NCI-H2227 treated with DMSO at 0.1 percent for 48 hours (cell line): Measurements from ENCODE around the gene PLCB4.

Experiments used
- DNase-seq: peaks from one replicate; lab custom pipeline; 2025; lab: John Stamatoyannopoulos, UW

PLCB4 gene

GRCh38 chr20:9402546-9402945 is 333.7 kb downstream of the PLCB4 start:
- DNase-seq = no peak

GRCh38 chr20:9403448-9403847 is 334.6 kb downstream of the PLCB4 start:
- no peak for DNase-seq

GRCh38 chr20:9407805-9408421 is 339.0 kb downstream of the PLCB4 start:
- DNase-seq = peak; percentile 73

GRCh38 chr20:9408422-9409300 is 339.8 kb downstream of the PLCB4 start:
- peak; percentile 67 for DNase-seq

DNA sequence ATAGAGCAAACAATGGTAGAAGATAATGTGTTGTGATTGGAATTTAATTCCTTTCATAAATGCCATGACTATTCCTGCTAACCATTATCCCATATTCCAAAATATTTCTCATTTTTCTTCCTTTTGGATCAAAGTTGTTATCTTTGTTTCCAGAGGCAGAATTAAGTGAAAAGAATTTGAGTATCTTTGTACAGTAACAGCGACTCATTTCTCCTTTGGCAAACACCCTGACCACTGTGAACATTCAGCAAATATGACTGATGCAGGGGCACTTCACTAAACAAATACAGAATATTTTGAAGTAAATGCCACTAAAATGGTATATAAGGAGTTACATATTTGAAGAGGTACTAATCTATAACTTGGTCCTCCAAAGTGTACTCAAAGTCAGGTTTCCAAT is 340.5 kb downstream of the PLCB4 start:
- DNase-seq = no peak

DNA sequence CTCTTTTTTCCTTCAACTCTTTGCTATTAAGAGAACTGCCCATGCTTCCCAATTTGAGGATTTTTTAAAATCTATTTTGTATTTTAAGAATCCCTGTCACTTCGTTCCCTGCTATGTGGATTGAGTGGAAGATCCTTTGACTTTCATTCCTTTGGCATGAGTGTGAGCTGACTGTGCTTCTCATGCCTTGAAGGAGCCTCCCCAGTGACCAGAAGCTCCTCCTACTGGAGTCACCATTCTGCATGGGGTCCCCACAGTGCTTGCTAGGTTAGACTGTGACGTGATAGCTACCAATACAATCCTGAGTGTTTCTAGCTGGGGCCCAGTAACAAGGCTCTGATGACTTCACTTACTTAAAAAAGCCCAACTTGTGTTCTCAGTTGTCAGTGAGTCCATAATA is 341.1 kb downstream of the PLCB4 start:
- no peak for DNase-seq

DNA sequence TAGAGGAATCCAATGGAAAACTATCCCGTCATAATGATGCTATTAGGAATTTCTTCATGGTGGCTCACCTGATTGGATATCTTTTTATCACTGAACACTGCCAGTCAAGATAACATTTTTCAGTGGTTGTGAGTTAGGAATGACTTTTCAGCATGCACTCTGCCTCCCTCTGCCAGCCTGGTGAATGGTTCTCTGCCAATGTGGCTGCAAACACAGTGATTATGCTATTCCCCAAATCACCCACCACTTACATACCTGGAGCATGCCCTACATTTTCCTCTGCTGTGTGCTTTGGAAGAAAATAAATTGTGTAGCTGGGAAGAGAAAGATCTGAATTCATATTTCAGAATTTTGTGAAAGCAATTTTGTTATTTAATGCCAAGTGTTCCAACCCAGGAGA is 342.9 kb downstream of the PLCB4 start:
- no peak for DNase-seq

GRCh38 chr20:9412309-9412708 is 343.4 kb downstream of the PLCB4 start:
- no peak for DNase-seq

DNA sequence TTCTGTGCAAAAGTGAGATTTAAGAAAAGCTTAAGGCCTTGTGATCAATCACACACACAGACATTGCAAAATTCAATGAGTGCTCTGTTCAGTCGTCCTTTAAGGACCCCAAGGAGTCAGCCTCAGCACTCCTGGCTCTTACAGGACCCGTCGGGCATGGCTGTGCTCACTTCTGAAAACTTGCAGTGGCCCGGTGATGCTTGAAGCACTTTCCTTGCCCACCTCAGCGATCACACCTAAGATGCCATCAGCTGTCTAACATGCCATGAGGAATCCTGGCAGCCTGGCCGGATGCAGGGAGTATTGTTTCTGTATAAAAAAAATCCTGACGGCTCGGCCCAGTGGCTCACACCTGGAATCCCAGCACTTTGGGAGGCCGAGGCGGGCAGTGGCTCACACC is 344.1 kb downstream of the PLCB4 start:
- no peak for DNase-seq

GRCh38 chr20:9415426-9415825 is 346.5 kb downstream of the PLCB4 start:
- DNase-seq = no peak

- no peak for DNase-seq
Observed at GRCh38 chr20:9416421-9416820, 347.5 kb downstream of the PLCB4 start.

GRCh38 chr20:9417665-9418064 is 348.8 kb downstream of the PLCB4 start:
- no peak for DNase-seq

DNA sequence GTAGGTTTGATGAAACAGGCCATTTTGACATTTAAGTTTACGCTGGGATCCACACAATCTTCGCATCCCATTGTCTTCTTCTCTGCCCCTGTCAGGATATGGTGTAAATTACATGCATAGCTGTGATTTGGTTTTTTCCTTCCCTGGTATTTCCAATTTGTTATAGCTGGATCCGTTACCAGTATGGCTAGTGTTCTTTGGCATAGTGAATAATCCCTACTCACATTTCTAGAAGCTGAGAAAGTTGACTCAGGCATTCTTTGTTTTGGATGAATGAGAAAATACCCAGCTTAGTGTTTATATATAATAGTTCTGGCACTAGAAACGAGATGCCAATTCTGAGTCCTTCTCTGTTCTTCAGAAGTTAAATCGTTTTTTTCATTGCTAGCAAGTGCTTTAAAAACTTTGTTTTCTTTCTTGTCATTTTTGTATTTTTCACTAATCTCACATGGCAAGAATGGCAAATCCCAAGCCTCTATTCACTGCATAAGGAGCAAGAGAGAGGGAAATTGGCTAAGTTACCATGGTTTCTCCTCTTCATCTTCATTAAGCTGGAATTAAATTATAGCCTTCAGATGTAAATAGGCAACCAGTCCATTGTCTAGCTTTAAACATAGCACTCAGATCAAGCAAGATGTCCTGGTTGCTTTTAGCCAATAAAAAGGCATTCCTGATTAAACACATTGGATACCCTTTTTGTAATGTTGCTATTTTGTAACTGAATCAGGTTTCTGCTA is 353.6 kb downstream of the PLCB4 start:
- DNase-seq = no peak

DNA sequence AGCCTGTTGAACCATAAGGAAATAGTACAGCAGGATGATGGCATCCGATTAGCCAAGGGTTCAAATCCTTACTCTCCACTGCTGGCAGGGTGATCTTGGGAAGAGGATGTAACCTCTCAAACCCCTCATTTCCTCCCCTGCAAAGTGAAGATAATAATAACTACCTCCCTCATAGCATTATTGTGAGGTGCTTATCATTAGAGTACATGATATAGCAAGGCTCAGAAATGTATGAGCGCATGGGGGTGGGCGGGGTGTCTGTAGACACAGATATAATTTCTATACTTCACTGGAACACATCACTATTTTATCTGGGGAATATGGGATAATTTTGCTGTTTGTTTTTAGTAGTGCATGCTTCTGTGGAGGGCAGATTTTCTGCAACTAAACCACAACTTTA is 355.7 kb downstream of the PLCB4 start:
- DNase-seq = no peak

DNA sequence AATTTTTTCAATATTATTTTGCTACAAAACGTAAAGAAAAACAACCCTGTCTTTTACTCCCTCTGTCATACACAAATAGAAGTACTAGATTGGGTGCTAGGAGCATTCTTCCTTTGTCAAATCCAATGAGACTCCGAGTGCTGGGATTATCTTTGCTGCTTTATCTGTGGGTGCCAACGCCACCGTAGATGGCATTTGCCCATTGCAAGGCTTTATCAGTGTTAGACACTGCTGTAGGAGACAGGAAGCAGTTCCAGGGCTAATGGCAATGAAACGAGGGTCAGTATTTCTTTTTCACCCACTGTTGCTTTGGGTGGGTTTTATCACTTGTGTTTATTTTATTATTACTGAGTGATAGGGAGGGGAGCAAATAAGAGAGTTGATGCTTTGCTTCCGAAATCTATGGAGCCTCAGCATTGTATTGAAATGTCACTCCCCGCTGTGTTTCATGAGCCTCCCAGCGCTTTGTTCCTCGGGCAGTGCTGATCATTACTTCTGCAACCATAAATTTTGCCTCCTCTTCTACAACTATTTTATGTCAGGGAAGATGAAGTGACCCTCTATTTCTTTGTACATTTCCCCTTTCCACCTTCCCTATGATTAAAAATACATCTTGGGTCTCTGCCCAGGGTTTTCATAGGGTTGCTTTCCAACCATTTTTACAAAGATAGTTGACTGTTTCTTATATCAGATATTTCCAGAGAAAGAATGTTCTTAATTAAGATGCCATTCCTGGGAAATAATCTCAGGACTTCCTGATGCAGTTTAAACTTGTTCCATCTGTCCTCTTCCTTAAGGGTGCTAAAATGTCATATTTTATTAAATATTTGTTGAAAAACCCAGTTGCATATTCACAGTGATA is 358.8 kb downstream of the PLCB4 start:
- DNase-seq = peak; percentile 85

- no peak for DNase-seq
Observed at GRCh38 chr20:9428292-9428607, 359.4 kb downstream of the PLCB4 start.

DNA sequence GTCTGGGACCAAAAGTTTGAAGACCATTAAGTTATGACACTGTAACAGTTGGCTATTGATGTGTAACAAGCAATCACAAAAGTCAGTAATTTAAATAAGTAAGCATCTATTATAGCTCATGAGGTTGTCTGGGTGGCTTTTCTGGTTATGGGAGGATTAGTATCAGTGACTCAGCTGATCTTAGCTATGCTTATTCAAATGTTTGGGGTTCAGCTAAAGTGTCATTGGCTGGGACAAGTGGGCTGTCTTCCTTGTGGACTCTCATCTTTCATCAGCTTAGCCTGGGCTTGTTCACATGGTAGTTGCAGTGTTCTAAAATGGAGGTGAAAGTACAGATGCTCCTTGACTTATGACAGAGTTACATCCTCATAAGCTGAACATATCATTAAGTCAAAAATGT is 370.9 kb downstream of the PLCB4 start:
- no peak for DNase-seq

GRCh38 chr20:9440892-9441291 is 372.0 kb downstream of the PLCB4 start:
- DNase-seq = no peak

- no peak for DNase-seq
Observed at GRCh38 chr20:9441948-9442347, 373.1 kb downstream of the PLCB4 start.

GRCh38 chr20:9442858-9443257 is 374.0 kb downstream of the PLCB4 start:
- DNase-seq = no peak

DNA sequence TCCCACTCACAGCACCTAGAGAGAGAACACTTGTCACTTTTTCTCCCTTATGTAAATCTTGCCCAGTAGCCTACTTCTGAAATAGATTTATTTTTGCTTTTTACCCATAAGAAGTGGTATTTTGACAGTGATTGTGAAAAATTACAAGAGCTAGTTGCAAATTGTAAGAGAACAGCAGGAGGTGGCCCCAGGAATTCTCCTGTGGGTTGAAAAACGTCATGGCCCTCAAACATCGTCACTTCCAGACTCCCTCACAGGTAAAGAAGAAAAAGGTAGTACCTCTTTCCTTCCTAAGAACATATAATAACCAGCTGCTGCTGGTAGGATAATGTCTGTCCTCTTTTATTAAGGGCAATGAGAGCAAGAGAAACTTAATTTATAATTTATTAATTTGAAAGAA is 376.0 kb downstream of the PLCB4 start:
- no peak for DNase-seq

DNA sequence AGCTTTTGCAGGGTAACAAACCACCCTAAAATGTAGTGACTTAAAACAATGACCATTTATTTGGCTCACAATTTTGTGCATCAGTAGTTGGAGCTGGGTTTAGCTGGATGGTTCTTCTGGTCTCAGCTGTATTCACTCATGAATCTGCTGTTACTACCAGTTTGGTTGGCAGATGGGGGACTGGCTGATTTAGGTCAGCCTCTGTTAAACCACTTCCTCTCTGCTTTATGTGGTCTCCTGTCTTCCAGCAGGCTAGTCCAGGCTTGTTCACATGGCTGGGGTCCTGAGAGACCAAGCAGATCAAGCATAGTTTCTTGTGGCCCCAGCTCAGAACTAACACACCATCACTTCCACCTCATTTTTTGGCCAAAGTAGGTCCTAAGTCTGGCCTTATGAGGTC is 378.3 kb downstream of the PLCB4 start:
- no peak for DNase-seq
